CD14-positive monocyte (primary cell): Measurements from ENCODE around the gene DLGAP1. TPM values are rescaled to one million over a fixed set of nuclear protein-coding genes. Genes with fewer than 3 reads are reported as not detected.

Experiments used
- DNase-seq, 3 donors: peaks; one replicate each; pipeline ENCODE4 v3.0.0-alpha.2; 2011 to 2022
- H2AFZ ChIP-seq: 2 replicates; pipeline ENCODE4 v1.6.0; 2012; ENCODE audit warnings: mild to moderate bottlenecking, low read depth, low read length, inconsistent platforms; ENCODE audit not compliant: insufficient read depth, poor library complexity, severe bottlenecking
- H3K27ac ChIP-seq, 2 donors: 1 replicate in 1 of 2; 2 replicates in 1 of 2; pipeline ENCODE4 v1.5.1; 2012 to 2013; ENCODE audit warnings: low read length in 2 of 2, control low read depth in 1 of 2, inconsistent platforms in 1 of 2, low read depth in 1 of 2, mild to moderate bottlenecking in 1 of 2
- H3K27me3 ChIP-seq, 2 donors: one replicate each; pipeline versions ENCODE4 v1.6.0 to v1.6.1; 2011 to 2013; ENCODE audit warnings: low read length in 2 of 2; ENCODE audit not compliant: control insufficient read depth in 2 of 2, insufficient read depth in 2 of 2
- H3K36me3 ChIP-seq, 2 donors: replicated peaks in 1 of 2; 1 replicate in 1 of 2; 2 replicates in 1 of 2; pipeline versions ENCODE4 v1.5.1 to v1.6.1; 2012 to 2013; ENCODE audit warnings: low read length in 2 of 2, control low read depth in 1 of 2, inconsistent platforms in 1 of 2, mild to moderate bottlenecking in 1 of 2; ENCODE audit not compliant: insufficient read depth in 2 of 2, control insufficient read depth in 1 of 2
- H3K4me1 ChIP-seq, 2 donors: 1 replicate in 1 of 2; 2 replicates in 1 of 2; pipeline versions ENCODE4 v1.5.1 to v1.6.1; 2012 to 2013; ENCODE audit warnings: low read length in 2 of 2, control low read depth in 1 of 2, inconsistent platforms in 1 of 2, mild to moderate bottlenecking in 1 of 2, moderate library complexity in 1 of 2; ENCODE audit not compliant: insufficient read depth in 2 of 2, control insufficient read depth in 1 of 2
- H3K4me2 ChIP-seq: replicated peaks from 2 replicates; pipeline ENCODE3; 2012; ENCODE audit warnings: low read length, moderate library complexity, mild to moderate bottlenecking; ENCODE audit not compliant: poor library complexity, severe bottlenecking; ENCODE audit errors: extremely low read depth
- H3K4me3 ChIP-seq, 3 experiments: fragments of 200-600 bp in 1 of 3; sonication (generic) in 1 of 3; replicated peaks in 1 of 3; 1 replicate in 2 of 3; 2 replicates in 1 of 3; pipeline ENCODE4 v1.5.1; 2011 to 2013; ENCODE audit warnings: low read length in 3 of 3, mild to moderate bottlenecking in 3 of 3, control low read depth in 2 of 3, low read depth in 2 of 3, inconsistent platforms in 1 of 3, moderate library complexity in 1 of 3
- H3K79me2 ChIP-seq: 2 replicates; pipeline ENCODE4 v1.6.0; 2012; ENCODE audit warnings: mild to moderate bottlenecking, control low read depth, inconsistent platforms, low read length, moderate library complexity; ENCODE audit not compliant: insufficient read depth
- H3K9ac ChIP-seq: 2 replicates; pipeline ENCODE4 v1.6.0; 2017; ENCODE audit warnings: low read length, mild to moderate bottlenecking; ENCODE audit not compliant: insufficient read depth, poor library complexity, severe bottlenecking
- H3K9me3 ChIP-seq, 2 donors: replicated peaks in 1 of 2; 1 replicate in 1 of 2; 2 replicates in 1 of 2; pipeline versions ENCODE4 v1.5.1 to v1.6.1; 2012 to 2013; ENCODE audit warnings: low read length in 2 of 2, control low read depth in 1 of 2; ENCODE audit not compliant: control insufficient read depth in 1 of 2, insufficient read depth in 1 of 2
- H4K20me1 ChIP-seq: 2 replicates; pipeline ENCODE4 v1.6.0; 2012; ENCODE audit warnings: mild to moderate bottlenecking, low read length, control low read depth, moderate library complexity; ENCODE audit not compliant: insufficient read depth
- H3K27ac Mint-ChIP-seq, 7 donors: one replicate each; pipeline ENCODE4 v1.8.0; 2020; ENCODE audit warnings: mild to moderate bottlenecking in 7 of 7, mixed read lengths in 7 of 7, moderate library complexity in 6 of 7, inconsistent platforms in 2 of 7
- H3K27me3 Mint-ChIP-seq, 3 donors: one replicate each; pipeline ENCODE4 v1.8.0; 2021 to 2022; ENCODE audit warnings: low read depth in 3 of 3, mild to moderate bottlenecking in 3 of 3, mixed read lengths in 3 of 3, moderate library complexity in 3 of 3, inconsistent platforms in 1 of 3
- H3K36me3 Mint-ChIP-seq, 2 donors: one replicate each; pipeline ENCODE4 v1.8.0; 2020; ENCODE audit warnings: mixed read lengths in 2 of 2, inconsistent platforms in 1 of 2, mild to moderate bottlenecking in 1 of 2
- H3K4me1 Mint-ChIP-seq: one replicate; pipeline ENCODE4 v1.8.0; 2020; ENCODE audit warnings: mild to moderate bottlenecking, mixed read lengths
- H3K4me3 Mint-ChIP-seq, 2 donors: one replicate each; pipeline ENCODE4 v1.8.0; 2020; ENCODE audit warnings: mild to moderate bottlenecking in 2 of 2, mixed read lengths in 2 of 2, moderate library complexity in 1 of 2
- H3K9me3 Mint-ChIP-seq, 7 donors: one replicate each; pipeline ENCODE4 v1.8.0; 2020 to 2022; ENCODE audit warnings: mixed read lengths in 7 of 7, mild to moderate bottlenecking in 6 of 7, moderate library complexity in 6 of 7, inconsistent platforms in 2 of 7
- CTCF ChIP-seq: fragments of 200-600 bp; IDR thresholded peaks from one replicate; pipeline ENCODE4 v1.8.0; 2022; ENCODE audit warnings: antibody characterized with exemption, mild to moderate bottlenecking
- WGBS: methylation state at CpG from one replicate; pipeline ENCODE4 v1.1.5; 2013; ENCODE audit warnings: missing lambda C conversion rate; ENCODE audit not compliant: insufficient coverage; 5-methylcytosine and 5-hydroxymethylcytosine counted together
- intact Hi-C, 2 donors: fragments of 100-400 bp; cut with micrococcal nuclease; formaldehyde crosslinking; loops; one replicate each; pipeline versions ENCODE4 v1.15.0 to v1.15.1; 2023
- polyA plus RNA-seq, 3 donors: library from polyadenylated mRNA; depleted of rRNA in 1 of 3; unstranded in 2 of 3; stranded (reverse) in 1 of 3; fragments of 300-500 nt in 2 of 3; fragments of >200 nt in 1 of 3; fragmentation: Illumina TruSeq in 2 of 3; gene quantifications; 1 replicate in 2 of 3; 2 replicates in 1 of 3; pipeline ENCODE4 v1.2.3, GENCODE V29; 2012 to 2021

DLGAP1 gene
- polyA plus RNA-seq, 3 donors, result 0.09 to 0.42 TPM; not detected in 1

- Histone ChIP-seq H3K4me1 (peaks cover 17 to 21% of the 10 kb centered on the region in 2 donors), H3K9me3 (peaks cover 0 to 2% of the 10 kb centered on the region in 2 donors), H3K4me3 (no peak overlapping the region), H4K20me1 (no peaks in the 10 kb centered on the region), H3K79me2 (no peaks in the 10 kb centered on the region), H3K36me3 (no peaks in the 10 kb centered on the region), H3K27ac (no peak overlapping the region), H3K4me2 (no peak overlapping the region), H3K27me3 (no peaks in the 10 kb centered on the region), H3K9ac (no peak overlapping the region), H2AFZ (no peak overlapping the region)
- Mint-ChIP-seq H3K4me3 (no peak overlapping the region), H3K27me3 (peaks cover 0 to 2% (median 0%) of the 10 kb centered on the region in 3 donors), H3K27ac (peak overlapping the region in 1 of 7 donors; percentile 11), H3K36me3 (peaks cover 0 to 2% of the 10 kb centered on the region in 2 donors), H3K9me3 (peaks cover 0 to 7% (median 3%) of the 10 kb centered on the region in 7 donors), H3K4me1 (peaks cover 21% of the 10 kb centered on the region)
- TF ChIP-seq CTCF, result no peak
- WGBS, result no CpG with 5 or more reads among the region's 3 CpGs
- no peak for DNase-seq
- intact Hi-C loops, result no loop called here
Observed at GRCh38 chr18:3689091-3689490, 766.0 kb downstream of the DLGAP1 start.

- no CpG with 5 or more reads among the region's 5 CpGs for WGBS
- no peak overlapping the region for H3K4me2 ChIP-seq
Observed at GRCh38 chr18:3688690-3689089, 766.4 kb downstream of the DLGAP1 start.

More at GRCh38 chr18:3688690-3689089, 766.4 kb downstream of the DLGAP1 start:
- Histone ChIP-seq H3K4me1 (peaks cover 17 to 21% of the 10 kb centered on the region in 2 donors), H3K36me3 (no peaks in the 10 kb centered on the region), H3K9ac (no peak overlapping the region), H3K27ac (no peak overlapping the region), H3K4me3 (no peak overlapping the region), H3K27me3 (no peaks in the 10 kb centered on the region), H2AFZ (no peak overlapping the region), H4K20me1 (no peaks in the 10 kb centered on the region), H3K9me3 (peaks cover 0 to 2% of the 10 kb centered on the region in 2 donors), H3K79me2 (no peaks in the 10 kb centered on the region)
- Mint-ChIP-seq H3K9me3 (peaks cover 0 to 7% (median 3%) of the 10 kb centered on the region in 7 donors), H3K4me1 (peaks cover 23% of the 10 kb centered on the region), H3K36me3 (peaks cover 0 to 2% of the 10 kb centered on the region in 2 donors), H3K27ac (no peak overlapping the region), H3K4me3 (no peak overlapping the region), H3K27me3 (peaks cover 0 to 2% (median 0%) of the 10 kb centered on the region in 3 donors)
- no peak for TF ChIP-seq CTCF
- intact Hi-C loops, result no loop called here
- no peak for DNase-seq
